NT2/D1 (cell line): ENCODE data around the gene RHOT2.

Experiments
- DNase-seq: peaks from one replicate; pipeline ENCODE4 v3.0.0-alpha.2; 2011; ENCODE audit warnings: low read depth, low spot score
- H3K27me3 ChIP-seq: 2 replicates; pipeline ENCODE4 v1.6.0; 2011; ENCODE audit warnings: mild to moderate bottlenecking; ENCODE audit not compliant: insufficient read length, insufficient read depth
- H3K36me3 ChIP-seq: 2 replicates; pipeline ENCODE4 v1.6.1; 2011; ENCODE audit warnings: mild to moderate bottlenecking, low read length, mixed read lengths; ENCODE audit not compliant: insufficient read depth, insufficient read length
- H3K4me1 ChIP-seq: 2 replicates; pipeline ENCODE4 v1.5.1; 2011; ENCODE audit not compliant: insufficient read depth, insufficient read length
- H3K4me3 ChIP-seq: 2 replicates; pipeline ENCODE4 v1.5.1; 2011; ENCODE audit warnings: low read depth; ENCODE audit not compliant: insufficient read length
- H3K9ac ChIP-seq: 2 replicates; pipeline ENCODE4 v1.6.0; 2011; ENCODE audit warnings: low read depth; ENCODE audit not compliant: insufficient read length
- H3K9me3 ChIP-seq: 2 replicates; pipeline ENCODE4 v1.5.1; 2011; ENCODE audit warnings: mild to moderate bottlenecking, low read length; ENCODE audit not compliant: insufficient read depth
- SUZ12 ChIP-seq: IDR thresholded peaks from 2 replicates; pipeline ENCODE4 v1.6.1; 2011; ENCODE audit not compliant: insufficient read length, insufficient read depth; ENCODE audit errors: extremely low read depth
- YY1 ChIP-seq: IDR thresholded peaks from 2 replicates; pipeline ENCODE4 v1.6.1; 2011; ENCODE audit not compliant: insufficient read length, insufficient read depth
- ZNF274 ChIP-seq: IDR thresholded peaks from 2 replicates; pipeline ENCODE4 v1.6.1; 2011; ENCODE audit warnings: mild to moderate bottlenecking, low read depth, low read length

RHOT2 gene

DNA sequence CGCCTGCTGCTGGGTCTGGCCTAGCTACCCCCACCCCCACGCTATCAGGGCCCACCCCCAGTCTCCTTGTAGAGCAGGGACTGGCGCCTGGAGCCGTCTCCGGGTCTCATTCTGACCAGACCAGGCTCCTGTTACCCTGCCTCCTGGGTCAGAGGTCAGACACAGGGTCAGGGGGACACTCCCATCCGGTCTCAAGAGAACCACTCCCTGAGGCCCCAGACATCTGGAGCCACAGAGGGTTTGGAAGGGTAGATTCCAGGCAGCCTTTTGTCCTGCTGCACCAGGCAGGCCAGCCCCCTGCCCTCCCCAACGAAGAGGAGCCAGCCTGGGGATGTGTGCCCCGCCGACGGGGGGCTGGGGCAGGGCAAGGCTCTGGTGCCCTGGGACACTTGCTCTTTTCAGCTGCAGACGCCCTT lies 38.1 kb upstream of the RHOT2 start:
- Histone ChIP-seq H3K4me3 (peak overlapping the region; percentile 46), H3K36me3 (peaks cover 56% of the 10 kb centered on the region), H3K27me3 (no peaks in the 10 kb centered on the region), H3K9ac (peak overlapping the region; percentile 87), H3K9me3 (no peaks in the 10 kb centered on the region), H3K4me1 (peaks cover 53% of the 10 kb centered on the region)
- DNase-seq, result no peak
- TF ChIP-seq ZNF274, result no peak
- no peak for TF ChIP-seq SUZ12
- no peak for TF ChIP-seq YY1

DNA sequence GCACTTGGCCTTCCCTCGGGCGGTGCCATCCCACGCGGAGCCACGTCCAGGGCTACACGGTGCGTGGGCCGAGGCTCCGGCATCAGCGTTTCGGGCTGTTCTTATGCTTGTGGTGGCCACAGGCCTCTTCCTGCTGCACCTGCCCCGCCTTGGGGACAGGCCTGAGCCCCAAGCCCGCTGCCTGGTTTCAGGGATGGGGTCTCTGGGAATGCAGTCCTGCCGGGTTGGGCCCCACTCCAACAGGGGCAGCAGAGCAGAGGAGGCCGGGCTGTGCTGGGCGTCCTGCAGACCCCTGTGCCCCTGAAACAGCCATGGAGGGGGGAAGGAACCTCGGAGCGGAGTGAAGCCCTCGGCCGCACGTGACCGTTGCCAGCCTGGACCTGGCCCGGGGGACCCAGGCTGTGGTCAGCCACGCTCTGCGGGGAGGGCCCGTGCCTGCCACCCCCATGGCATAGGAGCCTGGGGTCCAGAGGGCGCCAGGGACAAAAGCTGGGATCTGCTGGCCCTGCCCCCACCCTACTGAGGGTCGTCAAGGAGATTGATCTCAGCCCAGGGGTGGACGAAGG lies 37.6 kb upstream of the RHOT2 start:
- Histone ChIP-seq H3K27me3 (no peaks in the 10 kb centered on the region), H3K36me3 (peaks cover 55% of the 10 kb centered on the region), H3K4me1 (peaks cover 52% of the 10 kb centered on the region), H3K9ac (peak overlapping the region; percentile 87), H3K9me3 (no peaks in the 10 kb centered on the region), H3K4me3 (peak overlapping the region; percentile 46)
- no peak for DNase-seq
- no peak for TF ChIP-seq YY1

GRCh38 chr16:630815-631405 lies 37.0 kb upstream of the RHOT2 start, which contains the start of gene WFIKKN1:
TSS of gene WFIKKN1 (plus strand) at chr16:630985. CDS start at chr16:631254, 269 bp downstream.
- Histone ChIP-seq H3K27me3 (no peaks in the 10 kb centered on the region), H3K4me1 (peaks cover 54% of the 10 kb centered on the region), H3K9ac (peak within 1 kb of the TSS; percentile 87), H3K4me3 (peak within 1 kb of the TSS; percentile 46), H3K36me3 (peaks cover 49% of the 10 kb centered on the region), H3K9me3 (no peaks in the 10 kb centered on the region)
- no peak for DNase-seq
- TF ChIP-seq ZNF274 (no peak), SUZ12 (no peak), YY1 (no peak)

DNA sequence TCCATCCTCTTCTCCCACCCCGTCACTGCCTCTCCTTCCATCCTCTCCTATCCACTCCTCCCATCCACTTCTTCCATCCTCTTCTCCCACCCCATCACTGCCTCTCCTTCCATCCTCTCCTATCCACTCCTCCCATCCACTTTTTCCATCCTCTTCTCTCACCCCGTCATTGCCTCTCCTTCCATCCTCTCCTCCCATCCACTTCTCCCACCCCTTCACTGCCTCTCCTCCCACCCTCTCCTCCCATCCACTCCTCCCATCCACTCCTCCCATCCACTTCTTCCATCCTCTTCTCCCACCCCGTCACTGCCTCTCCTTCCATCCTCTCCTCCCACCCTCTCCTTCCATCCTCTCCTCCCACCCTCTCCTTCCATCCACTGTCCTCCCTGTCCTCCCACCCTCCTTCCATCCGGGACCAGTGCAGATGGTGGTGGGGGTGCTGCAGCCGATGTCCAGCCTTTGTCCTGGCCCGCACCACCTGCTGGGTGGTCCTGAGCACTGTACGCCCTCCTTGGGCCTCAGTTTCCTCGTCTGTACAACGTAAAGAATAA lies 36.0 kb upstream of the RHOT2 start:
- H3K36me3 ChIP-seq, result peaks cover 44% of the 10 kb centered on the region
- peaks cover 49% of the 10 kb centered on the region for H3K4me1 ChIP-seq
- peak overlapping the region; percentile 44 for H3K9ac ChIP-seq
- no peak overlapping the region for H3K4me3 ChIP-seq
- no peak for TF ChIP-seq SUZ12
- no peak for TF ChIP-seq YY1
- TF ChIP-seq ZNF274, result no peak
- DNase-seq, result no peak
- H3K27me3 ChIP-seq, result no peaks in the 10 kb centered on the region
- no peaks in the 10 kb centered on the region for H3K9me3 ChIP-seq

GRCh38 chr16:632486-633335 lies 35.2 kb upstream of the RHOT2 start:
- Histone ChIP-seq H3K4me1 (peaks cover 44% of the 10 kb centered on the region), H3K9me3 (no peaks in the 10 kb centered on the region), H3K9ac (peak overlapping the region; percentile 44), H3K4me3 (no peak overlapping the region), H3K27me3 (no peaks in the 10 kb centered on the region), H3K36me3 (peaks cover 39% of the 10 kb centered on the region)
- TF ChIP-seq YY1 (no peak), SUZ12 (no peak), ZNF274 (no peak)
- no peak for DNase-seq

GRCh38 chr16:633336-634050 lies 34.4 kb upstream of the RHOT2 start:
- no peaks in the 10 kb centered on the region for H3K27me3 ChIP-seq
- DNase-seq, result no peak
- no peak overlapping the region for H3K4me3 ChIP-seq
- no peak overlapping the region for H3K9ac ChIP-seq
- peaks cover 44% of the 10 kb centered on the region for H3K4me1 ChIP-seq
- H3K36me3 ChIP-seq, result peaks cover 33% of the 10 kb centered on the region
- TF ChIP-seq ZNF274, result no peak
- TF ChIP-seq SUZ12, result no peak
- TF ChIP-seq YY1, result no peak
- H3K9me3 ChIP-seq, result no peaks in the 10 kb centered on the region
